PC-3 (cell line): ENCODE measurements around the gene HAP1. TPM values are rescaled to one million over a fixed set of nuclear protein-coding genes. Genes with fewer than 3 reads are reported as not detected.
A peak's percentile ranks its signal among the peaks of the same experiment; 100 is the strongest.
"Not testable (repeated sequence)": the region's sequence is repeated elsewhere in the genome, so short reads cannot be mapped to it uniquely, and the experiment has no call there.

Experiments used
- ATAC-seq: fragments of 200-7000 bp; cut with Tn5 transposase; 2 replicates; pipeline ENCODE4 v1.9.1; 2020; ENCODE audit warnings: mild to moderate bottlenecking, moderate library complexity
- BruUV-seq: library from RNA; stranded (reverse); fragments of 400-500 nt; replicated peaks from 2 replicates; lab custom pipeline; 2021; lab: Mats Ljungman, UMichigan
- CTCF ChIA-PET: fragments of 300-600 bp; sonication (Branson Sonifier 250); formaldehyde crosslinking; loops from one replicate; lab custom pipeline; 2022; ENCODE audit warnings: antibody characterized with exemption; lab: Charles Lee
- POLR2A ChIA-PET: fragments of 300-600 bp; sonication (Branson Sonifier 250); formaldehyde crosslinking; loops from one replicate; lab custom pipeline; 2022; ENCODE audit warnings: antibody characterized with exemption; ENCODE audit not compliant: unreplicated experiment; lab: Charles Lee
- DNase-seq: peaks from one replicate; pipeline ENCODE4 v3.0.0-alpha.2; 2015
- H2AFZ ChIP-seq: fragments of 300-600 bp; sonication (generic); 2 replicates; pipeline ENCODE4 v1.6.0; 2016; ENCODE audit warnings: antibody characterized with exemption, low read length
- H3F3A ChIP-seq: fragments of 300-600 bp; sonication (generic); one replicate; pipeline ENCODE4 v1.6.0; 2017; ENCODE audit warnings: antibody characterized with exemption, low read length, control low read depth, mild to moderate bottlenecking; ENCODE audit not compliant: unreplicated experiment
- H3K27ac ChIP-seq: fragments of 300-600 bp; sonication (generic); 2 replicates; pipeline ENCODE4 v1.5.1; 2016; ENCODE audit warnings: mild to moderate bottlenecking, low read length
- H3K27me3 ChIP-seq: fragments of 300-600 bp; sonication (generic); 2 replicates; pipeline ENCODE4 v1.6.1; 2016; ENCODE audit warnings: low read length, mixed read lengths
- H3K36me3 ChIP-seq: fragments of 300-600 bp; sonication (generic); 2 replicates; pipeline ENCODE4 v1.6.1; 2016; ENCODE audit warnings: low read depth, mixed run types, low read length, mixed read lengths
- H3K4me1 ChIP-seq: fragments of 300-600 bp; sonication (generic); 2 replicates; pipeline ENCODE4 v1.5.1; 2016; ENCODE audit warnings: low read length; ENCODE audit not compliant: insufficient read depth
- H3K4me2 ChIP-seq: fragments of 300-600 bp; sonication (generic); 2 replicates; pipeline ENCODE4 v1.6.0; 2016; ENCODE audit warnings: low read length
- H3K4me3 ChIP-seq: fragments of 300-600 bp; sonication (generic); 2 replicates; pipeline ENCODE4 v1.5.1; 2016; ENCODE audit warnings: mild to moderate bottlenecking, low read length, mixed read lengths
- H3K79me2 ChIP-seq: fragments of 300-600 bp; sonication (generic); 2 replicates; pipeline ENCODE4 v1.6.1; 2017; ENCODE audit warnings: low read length, mixed read lengths
- H3K9ac ChIP-seq: fragments of 300-600 bp; sonication (generic); 2 replicates; pipeline ENCODE4 v1.6.0; 2016; ENCODE audit warnings: mild to moderate bottlenecking, low read length
- H3K9me2 ChIP-seq: fragments of 300-600 bp; sonication (generic); replicated peaks from 2 replicates; pipeline ENCODE4 v1.6.1; 2016; ENCODE audit warnings: mixed run types, low read length, mixed read lengths
- H3K9me3 ChIP-seq: fragments of 300-600 bp; sonication (generic); 2 replicates; pipeline ENCODE4 v1.6.1; 2016; ENCODE audit warnings: low read length, mixed read lengths
- H4K20me1 ChIP-seq: fragments of 300-600 bp; sonication (generic); 2 replicates; pipeline ENCODE4 v1.6.1; 2016; ENCODE audit warnings: low read length, mixed read lengths
- EZH2 ChIP-seq: fragments of 300-600 bp; sonication (generic); IDR thresholded peaks from one replicate; pipeline ENCODE4 v1.6.1; 2017; ENCODE audit warnings: antibody characterized with exemption, mild to moderate bottlenecking, low read length; ENCODE audit not compliant: unreplicated experiment
- EZH2phosphoT487 ChIP-seq: fragments of 300-600 bp; sonication (generic); IDR thresholded peaks from 2 replicates; pipeline ENCODE4 v1.6.1; 2018; ENCODE audit warnings: mild to moderate bottlenecking, antibody characterized with exemption, low read length, borderline replicate concordance
- intact Hi-C: fragments of 100-400 bp; cut with micrococcal nuclease; formaldehyde crosslinking; loops from 2 replicates; pipeline ENCODE4 v1.9.0; 2023
- total RNA-seq: library from RNA; depleted of rRNA; stranded (reverse); fragments of >200 nt; gene quantifications from 2 replicates; pipeline ENCODE4 v1.2.3, GENCODE V29; 2014
- TF ChIP-seq, protein P1 (sequence below): fragments of 300-600 bp; sonication (generic); conservative IDR thresholded peaks from 2 replicates; pipeline ENCODE4 v1.5.1; 2017; ENCODE audit warnings: antibody characterized with exemption, low read depth, mild to moderate bottlenecking, low read length

HAP1 gene
- total RNA-seq, 1 experiment from 2014 or later = 1.2 TPM

- ChIA-PET CTCF (interaction anchor here (0.8 to 1.4 kb wide), 3 partner anchors 9 to 24 kb away, joined by 4 to 5 read pairs (median 4); partner anchors contain the start of gene JUP), POLR2A (interaction anchor here (1.0 to 1.5 kb wide), 3 partner anchors 8 to 89 kb away, joined by 3 to 8 read pairs (median 5); partner anchors contain the start of genes EIF1 and JUP)
- no TSS peak for BruUV-seq
- Histone ChIP-seq H3K9ac (peak overlapping the region; percentile 58), H3K4me1 (peaks cover 50% of the 10 kb centered on the region), H3F3A (peaks cover 3% of the 10 kb centered on the region), H3K36me3 (peaks cover 2% of the 10 kb centered on the region), H3K27me3 (no peaks in the 10 kb centered on the region), H3K9me2 (no peaks in the 10 kb centered on the region), H3K79me2 (peaks cover 56% of the 10 kb centered on the region), H3K27ac (peak overlapping the region; percentile 95), H3K4me3 (peak overlapping the region; percentile 39; the same call in 1 of the 2 replicates), H4K20me1 (peaks cover 21% of the 10 kb centered on the region), H2AFZ (no peak overlapping the region), H3K4me2 (peak overlapping the region; percentile 80), H3K9me3 (no peaks in the 10 kb centered on the region)
- DNase-seq = peak; percentile 92
- intact Hi-C loops = no loop called here
- ATAC-seq = peak; percentile 79
- TF ChIP-seq EZH2 (no peak), EZH2phosphoT487 (no peak)
- TF ChIP-seq, protein P1, sequence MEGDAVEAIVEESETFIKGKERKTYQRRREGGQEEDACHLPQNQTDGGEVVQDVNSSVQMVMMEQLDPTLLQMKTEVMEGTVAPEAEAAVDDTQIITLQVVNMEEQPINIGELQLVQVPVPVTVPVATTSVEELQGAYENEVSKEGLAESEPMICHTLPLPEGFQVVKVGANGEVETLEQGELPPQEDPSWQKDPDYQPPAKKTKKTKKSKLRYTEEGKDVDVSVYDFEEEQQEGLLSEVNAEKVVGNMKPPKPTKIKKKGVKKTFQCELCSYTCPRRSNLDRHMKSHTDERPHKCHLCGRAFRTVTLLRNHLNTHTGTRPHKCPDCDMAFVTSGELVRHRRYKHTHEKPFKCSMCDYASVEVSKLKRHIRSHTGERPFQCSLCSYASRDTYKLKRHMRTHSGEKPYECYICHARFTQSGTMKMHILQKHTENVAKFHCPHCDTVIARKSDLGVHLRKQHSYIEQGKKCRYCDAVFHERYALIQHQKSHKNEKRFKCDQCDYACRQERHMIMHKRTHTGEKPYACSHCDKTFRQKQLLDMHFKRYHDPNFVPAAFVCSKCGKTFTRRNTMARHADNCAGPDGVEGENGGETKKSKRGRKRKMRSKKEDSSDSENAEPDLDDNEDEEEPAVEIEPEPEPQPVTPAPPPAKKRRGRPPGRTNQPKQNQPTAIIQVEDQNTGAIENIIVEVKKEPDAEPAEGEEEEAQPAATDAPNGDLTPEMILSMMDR = no peak
These were observed 43.2 kb upstream of the HAP1 start for GRCh38 chr17:41777574-41778188.

DNA sequence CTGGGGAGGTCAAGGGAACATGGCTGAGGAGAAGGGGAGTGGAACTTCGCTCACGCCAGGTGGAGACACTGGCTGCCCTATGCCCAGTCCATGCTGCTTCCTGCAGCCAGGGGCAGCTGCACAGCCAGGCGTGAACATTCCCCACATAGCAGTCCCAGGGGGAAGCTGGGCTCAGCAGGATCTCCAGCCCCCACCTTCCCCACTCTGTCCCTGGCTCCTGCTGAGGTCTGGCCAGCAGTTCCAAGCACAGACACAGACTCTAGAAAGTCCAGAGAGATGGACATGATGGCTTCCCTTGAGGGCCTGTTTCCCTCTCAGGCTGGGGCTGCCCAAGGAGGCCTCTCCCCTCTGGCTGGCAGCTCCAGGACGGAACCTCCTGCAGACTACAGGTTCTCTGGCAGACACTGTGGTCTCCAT lies 42.7 kb upstream of the HAP1 start:
- Histone ChIP-seq H2AFZ (no peak overlapping the region), H3K9me2 (no peaks in the 10 kb centered on the region), H3K79me2 (peaks cover 55% of the 10 kb centered on the region), H3K4me3 (no peak overlapping the region), H3K9ac (peak overlapping the region; percentile 58), H3K4me1 (peaks cover 55% of the 10 kb centered on the region), H3K36me3 (peaks cover 6% of the 10 kb centered on the region), H3K9me3 (no peaks in the 10 kb centered on the region), H3K27ac (peak overlapping the region; percentile 95), H3K4me2 (peak overlapping the region; percentile 80), H4K20me1 (peaks cover 16% of the 10 kb centered on the region), H3K27me3 (no peaks in the 10 kb centered on the region), H3F3A (peaks cover 6% of the 10 kb centered on the region)
- ChIA-PET CTCF (interaction anchor here (0.8 to 1.0 kb wide), 2 partner anchors 15 to 24 kb away, joined by 4 read pairs; no protein-coding TSS in a partner anchor), POLR2A (interaction anchor here (1.0 to 1.5 kb wide), 3 partner anchors 8 to 89 kb away, joined by 3 to 8 read pairs (median 5); partner anchors contain the start of genes EIF1 and JUP)
- DNase-seq (no peak), ATAC-seq (no peak)
- intact Hi-C loops = no loop called here
- TF ChIP-seq, protein P1 = no peak
- TF ChIP-seq EZH2phosphoT487 (no peak), EZH2 (no peak)
- BruUV-seq = no TSS peak

- CTCF ChIA-PET = not testable (repeated sequence)
These were observed 41.9 kb upstream of the HAP1 start for GRCh38 chr17:41776262-41776900.

More at GRCh38 chr17:41776262-41776900, 41.9 kb upstream of the HAP1 start:
- H3K4me3 ChIP-seq, H3K27me3 ChIP-seq, H3K9ac ChIP-seq, H3K9me3 ChIP-seq, BruUV-seq, H3K36me3 ChIP-seq, ATAC-seq, intact Hi-C loops, H3F3A ChIP-seq, H3K4me2 ChIP-seq, DNase-seq, H4K20me1 ChIP-seq, H3K9me2 ChIP-seq, H2AFZ ChIP-seq: not testable (repeated sequence)
- Histone ChIP-seq H3K27ac (0 out of 2 replicates have a peak overlapping the region, but pooled peaks have one; percentile 43), H3K4me1 (peaks cover 57% of the 10 kb centered on the region), H3K79me2 (peaks cover 54% of the 10 kb centered on the region)
- POLR2A ChIA-PET = interaction anchor here (1.3 kb wide), 1 partner anchor 10 kb away, joined by 8 read pairs; the partner anchor contains the start of gene JUP
